Retinal pigment epithelial cell (primary cell): Measurements from ENCODE around the gene ANKRD33.

Experiments used
- DNase-seq: peaks from one replicate; pipeline ENCODE4 v3.0.0-alpha.2; 2010; ENCODE audit warnings: low read depth
- H3K4me3 ChIP-seq: 2 replicates; pipeline ENCODE4 v1.5.1; 2011; ENCODE audit warnings: mild to moderate bottlenecking, low read length, control low read depth, moderate library complexity
- CTCF ChIP-seq: conservative IDR thresholded peaks from 2 replicates; pipeline ENCODE4 v1.5.1; 2011; ENCODE audit warnings: low read depth, low read length, control low read depth, inconsistent platforms

Gene ANKRD33

GRCh38 chr12:51904951-51905470, 17.1 kb downstream of the ANKRD33 start:
- no peak for TF ChIP-seq CTCF
- no peak overlapping the region for H3K4me3 ChIP-seq
- DNase-seq: no peak

DNA sequence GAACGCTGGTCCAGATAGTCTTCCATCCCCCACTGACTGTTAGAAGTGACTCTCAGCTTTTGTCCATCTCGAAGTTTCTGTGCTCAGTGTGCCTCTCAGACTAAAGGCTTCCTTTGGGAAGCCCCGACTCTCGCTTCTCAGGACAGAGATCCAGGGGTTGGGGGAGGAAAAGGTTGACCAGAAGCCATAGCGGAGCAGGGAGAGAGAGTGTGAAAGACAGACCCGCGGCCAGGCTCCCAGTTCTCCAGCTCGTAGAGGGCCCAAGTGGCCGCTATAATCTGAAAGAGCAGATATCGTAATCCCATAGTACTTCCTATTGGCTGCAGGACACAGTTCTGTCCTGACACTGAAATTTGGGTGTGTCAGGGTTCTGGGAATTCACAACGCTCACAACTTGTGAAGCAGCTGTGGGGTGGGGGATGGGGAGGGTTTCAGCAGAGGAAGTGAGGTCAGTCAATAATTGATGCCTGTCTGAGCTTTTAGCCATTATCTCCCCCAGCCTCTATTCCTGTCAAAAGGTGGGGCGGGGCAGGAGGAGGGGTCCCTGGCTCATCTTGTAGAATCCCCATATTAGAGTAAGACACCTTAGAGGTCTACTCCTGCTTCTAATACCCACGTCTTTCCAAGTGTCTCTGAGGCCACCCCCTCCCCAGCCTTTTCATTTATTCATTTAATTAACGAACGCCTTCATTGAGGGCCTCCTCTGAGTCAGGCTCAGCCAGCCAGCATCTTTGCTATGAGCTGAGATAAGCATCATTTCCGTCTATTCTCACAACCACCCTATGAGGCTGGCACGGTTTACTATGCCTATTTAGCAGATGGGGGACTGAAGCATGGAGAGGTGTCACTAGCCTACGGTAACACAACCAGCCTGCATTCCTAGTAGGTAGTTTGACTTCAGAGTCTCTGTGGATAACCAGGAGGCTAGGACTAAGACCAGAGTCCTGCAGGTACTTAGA, 17.8 kb downstream of the ANKRD33 start:
- DNase-seq: no peak
- H3K4me3 ChIP-seq: no peak overlapping the region
- no peak for TF ChIP-seq CTCF

DNA sequence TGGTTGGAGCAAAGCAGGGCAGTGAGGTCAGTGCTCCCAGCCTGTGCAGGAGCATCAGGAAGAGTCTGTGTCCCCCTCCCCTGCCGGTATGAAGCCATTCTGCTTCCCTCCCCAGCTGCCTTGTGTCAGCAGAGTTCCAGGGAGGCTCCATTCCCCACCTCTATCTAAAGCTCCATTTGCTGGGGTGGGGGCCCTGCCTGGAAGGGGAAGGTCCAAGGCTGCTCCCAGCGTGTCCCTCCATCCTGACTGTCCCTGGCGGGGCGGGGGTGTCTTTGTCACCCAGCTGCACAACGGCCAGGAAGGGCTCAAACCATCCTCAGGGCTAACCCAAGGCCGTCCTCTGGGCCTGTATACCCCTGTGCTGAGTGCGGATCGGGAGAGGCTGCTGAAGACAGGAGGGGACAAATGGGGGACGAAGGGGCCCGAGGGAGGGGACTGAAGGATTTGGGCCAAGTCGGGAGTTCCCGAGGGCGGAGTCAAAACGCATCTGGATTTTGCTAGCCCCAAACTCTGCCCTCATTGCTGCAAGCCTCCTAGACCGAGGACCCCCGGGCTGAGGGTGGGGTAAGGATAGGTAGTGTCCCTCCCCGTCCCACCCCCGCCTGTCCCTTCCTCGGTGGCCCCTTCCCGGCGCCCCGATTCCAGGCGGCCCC, 18.7 kb downstream of the ANKRD33 start:
- H3K4me3 ChIP-seq: peak overlapping the region; percentile 39
- no peak for DNase-seq
- no peak for TF ChIP-seq CTCF

DNA sequence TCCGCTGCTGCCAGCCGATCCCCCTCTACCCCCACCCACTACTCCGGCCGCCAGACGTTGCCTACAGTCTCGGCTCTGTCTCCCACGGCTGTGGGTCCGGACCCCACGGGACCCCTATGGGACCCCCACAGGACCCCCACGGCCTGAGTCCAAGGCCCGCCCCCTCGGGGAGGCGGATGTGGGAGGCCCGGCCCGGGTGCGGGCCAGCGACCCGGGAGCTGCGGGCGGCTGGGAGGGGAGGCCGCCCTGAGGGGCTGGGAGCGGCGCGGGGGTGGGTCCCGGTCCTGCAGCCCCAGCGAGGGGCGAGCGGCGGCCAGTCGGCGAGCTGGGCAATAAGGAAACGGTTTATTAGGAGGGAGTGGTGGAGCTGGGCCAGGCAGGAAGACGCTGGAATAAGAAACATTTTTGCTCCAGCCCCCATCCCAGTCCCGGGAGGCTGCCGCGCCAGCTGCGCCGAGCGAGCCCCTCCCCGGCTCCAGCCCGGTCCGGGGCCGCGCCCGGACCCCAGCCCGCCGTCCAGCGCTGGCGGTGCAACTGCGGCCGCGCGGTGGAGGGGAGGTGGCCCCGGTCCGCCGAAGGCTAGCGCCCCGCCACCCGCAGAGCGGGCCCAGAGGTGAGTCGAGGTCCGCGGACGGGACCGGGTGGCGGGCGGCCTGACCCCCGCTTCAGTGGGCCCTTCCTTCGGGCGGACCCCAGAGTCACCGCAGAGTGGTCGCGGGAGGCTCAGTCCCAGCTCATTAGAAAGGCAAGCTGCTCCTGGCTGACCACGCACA, 19.4 kb downstream of the ANKRD33 start, which contains the start of gene ACVRL1:
Gene ACVRL1, plus strand, starts transcription at position 422 of the 773 bp plus-strand sequence. CDS start 4,971 bp downstream, outside the sequence.
- peak within 1 kb of the TSS; percentile 39 for H3K4me3 ChIP-seq
- no peak for TF ChIP-seq CTCF
- no peak for DNase-seq

GRCh38 chr12:51907856-51908425, 20.0 kb downstream of the ANKRD33 start:
- no peak overlapping the region for H3K4me3 ChIP-seq
- no peak for TF ChIP-seq CTCF
- no peak for DNase-seq

DNA sequence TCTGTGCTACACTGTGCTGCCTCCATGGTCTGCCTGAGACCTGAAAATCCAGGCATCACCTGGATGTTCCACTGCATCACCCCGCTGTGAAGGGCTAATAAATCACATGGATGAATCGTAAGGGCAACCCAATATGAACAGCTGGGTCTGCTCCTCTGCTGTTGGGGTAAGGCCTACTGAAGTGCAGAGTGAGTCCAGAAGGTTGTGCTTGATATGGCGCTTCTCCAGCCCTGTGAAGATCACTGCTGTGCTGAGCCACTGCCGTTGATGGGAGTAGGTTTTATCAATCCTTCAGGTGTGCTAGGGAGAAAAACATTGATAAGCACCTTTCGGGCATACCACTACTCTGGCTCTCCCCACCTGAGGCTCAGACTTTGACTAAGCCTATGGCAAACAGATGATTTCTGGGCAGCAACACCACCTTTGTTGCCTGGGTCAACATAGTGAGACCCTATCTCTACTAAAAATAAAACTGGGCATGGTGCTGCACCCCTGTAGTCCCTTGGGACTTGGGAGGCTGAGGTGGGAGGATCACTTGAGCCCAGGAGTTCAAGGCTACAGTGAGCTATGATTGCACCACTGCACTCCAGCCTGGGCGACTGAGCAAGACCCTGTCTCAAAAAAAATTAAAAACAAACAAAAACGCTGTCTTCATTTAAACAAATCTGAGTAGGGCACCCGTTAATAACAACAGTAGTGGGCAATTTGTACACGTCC, 21.1 kb downstream of the ANKRD33 start:
- DNase-seq: no peak
- no peak overlapping the region for H3K4me3 ChIP-seq

More for the DNA sequence above, 21.1 kb downstream of the ANKRD33 start:
- TF ChIP-seq CTCF: no peak
